Raji (cell line): Measurements from ENCODE around the gene MS4A3.

Experiments
- POLR2A ChIP-seq: IDR thresholded peaks from 2 replicates; pipeline ENCODE4 v1.6.1; 2011; ENCODE audit warnings: low read depth, low read length, control low read depth; ENCODE audit not compliant: insufficient read depth

Gene MS4A3, protein sequence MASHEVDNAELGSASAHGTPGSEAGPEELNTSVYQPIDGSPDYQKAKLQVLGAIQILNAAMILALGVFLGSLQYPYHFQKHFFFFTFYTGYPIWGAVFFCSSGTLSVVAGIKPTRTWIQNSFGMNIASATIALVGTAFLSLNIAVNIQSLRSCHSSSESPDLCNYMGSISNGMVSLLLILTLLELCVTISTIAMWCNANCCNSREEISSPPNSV

DNA sequence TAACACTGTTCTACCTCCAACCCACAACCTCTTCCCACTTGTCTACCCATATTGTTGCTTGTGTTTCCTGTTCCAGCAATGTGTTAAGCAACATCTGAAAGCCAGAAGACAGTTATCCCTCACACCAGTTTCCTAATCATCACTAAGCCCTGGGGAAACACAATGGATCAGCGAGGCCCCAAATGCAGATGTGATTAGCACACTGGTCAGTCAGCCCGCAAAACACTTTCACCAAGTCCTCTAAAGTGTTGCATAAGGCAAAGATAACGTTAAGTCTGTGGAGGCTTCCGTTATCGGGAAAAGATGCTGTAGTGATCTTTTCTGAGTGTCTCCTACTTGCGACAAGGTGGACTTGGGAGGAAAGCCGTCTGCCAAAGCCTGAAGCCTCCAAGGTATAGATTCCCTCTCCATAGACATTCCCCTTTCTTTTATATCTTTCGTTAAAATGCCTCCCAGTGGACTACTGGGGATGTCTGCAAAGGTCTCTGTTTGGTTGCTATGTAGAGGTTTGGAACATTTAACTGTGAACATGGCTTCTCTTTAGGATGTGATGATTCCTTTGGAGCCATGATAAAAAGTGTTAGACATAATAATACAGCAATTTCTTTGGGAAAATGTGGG, at the start of gene MS4A3:
Gene MS4A3, plus strand, starts transcription at position 317 of the 621 bp plus-strand sequence. CDS start 4,496 bp downstream, outside the sequence.
- no peak for TF ChIP-seq POLR2A

DNA sequence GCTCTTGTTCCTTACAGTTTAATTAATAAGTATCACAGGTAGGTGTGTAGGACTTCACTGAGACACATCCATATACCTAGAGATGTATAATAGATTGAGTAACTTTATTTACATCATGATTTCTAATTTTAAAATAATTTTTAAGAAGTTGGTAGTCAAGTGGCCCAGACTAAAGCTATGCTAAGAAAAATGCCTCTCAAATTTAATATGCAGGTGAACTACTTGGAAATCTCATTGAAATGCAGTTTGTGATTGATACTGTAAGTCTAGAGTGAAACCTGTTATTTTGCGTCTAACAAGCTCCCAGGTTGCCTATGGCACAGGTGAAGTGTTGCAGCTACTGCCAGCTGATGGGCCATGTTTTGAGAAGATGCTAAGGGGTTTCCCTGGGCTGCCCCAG, 39.6 kb upstream of the MS4A3 start, which contains the start of gene OOSP4B:
Gene OOSP4B, plus strand, starts transcription at position 301 of the 400 bp plus-strand sequence.
- TF ChIP-seq POLR2A: no peak

DNA sequence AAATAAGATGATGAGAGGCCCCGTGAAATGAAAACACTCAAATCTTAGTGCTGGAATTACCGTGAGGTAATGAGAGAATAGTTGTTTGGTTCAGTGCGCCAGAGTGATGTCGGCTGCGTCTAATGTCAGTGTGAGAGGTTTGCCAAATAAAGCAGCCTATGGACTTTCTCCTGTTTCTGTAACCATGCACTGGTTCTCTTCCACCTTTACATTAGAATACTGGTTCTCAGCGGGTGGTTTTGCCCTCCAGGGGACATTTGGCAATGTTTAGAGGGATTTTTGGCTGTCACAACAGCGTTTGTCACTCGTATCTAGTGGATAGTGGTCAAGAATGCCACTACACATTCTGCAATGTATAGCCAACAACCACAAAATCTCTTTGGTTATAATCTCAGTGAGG, 38.4 kb upstream of the MS4A3 start:
- no peak for TF ChIP-seq POLR2A

DNA sequence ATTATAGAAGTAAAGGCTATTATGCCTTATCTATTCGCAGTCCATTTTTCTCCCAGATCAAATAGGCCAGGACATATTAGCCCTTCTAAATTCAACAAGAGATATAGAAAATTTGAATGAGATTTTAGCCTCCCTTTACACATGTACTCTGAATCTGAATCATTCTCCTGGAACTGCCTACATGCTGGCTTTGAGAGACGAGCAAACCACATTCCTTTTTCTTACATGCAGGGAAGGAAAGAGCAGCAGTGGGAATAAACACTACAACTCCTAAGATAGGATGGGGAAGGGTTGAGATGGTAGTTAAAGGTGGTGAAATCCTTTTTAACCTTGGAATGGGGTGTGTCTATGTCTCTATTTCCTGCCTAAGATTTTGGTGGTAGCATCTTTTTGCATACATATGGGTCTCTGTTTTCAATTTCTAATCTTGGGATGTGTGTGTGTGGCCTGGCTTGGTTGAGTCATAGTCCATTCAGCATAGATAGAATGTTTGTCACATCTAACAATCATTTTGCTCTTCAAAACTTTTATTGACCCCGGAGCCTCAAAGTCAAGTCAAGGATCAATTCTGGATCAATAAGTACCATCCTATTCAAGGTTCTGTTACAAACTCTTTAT, 27.3 kb upstream of the MS4A3 start:
- TF ChIP-seq POLR2A: no peak

DNA sequence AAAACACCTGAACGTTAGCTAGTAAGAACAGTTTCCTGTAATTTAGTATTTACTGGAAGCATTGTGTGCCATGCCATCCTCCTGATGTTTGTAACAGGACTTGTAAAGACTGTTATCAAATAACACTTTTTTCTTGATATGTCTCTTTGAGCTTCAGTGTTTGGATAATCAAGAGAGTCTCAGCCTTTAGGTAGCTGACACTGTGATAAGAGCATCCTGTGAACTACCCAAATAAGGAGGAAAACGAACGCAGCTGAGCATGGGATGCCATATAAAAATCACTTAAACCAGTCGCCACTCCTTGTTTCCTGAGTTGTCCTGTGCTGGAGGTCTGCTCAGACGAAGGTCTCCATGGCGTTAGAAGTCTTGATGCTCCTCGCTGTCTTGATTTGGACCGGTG, 16.4 kb upstream of the MS4A3 start, which contains the start of gene OOSP2:
Gene OOSP2, plus strand, starts transcription at position 301 of the 400 bp plus-strand sequence. Its CDS starts 51 bp downstream, at position 352.
- TF ChIP-seq POLR2A: no peak

DNA sequence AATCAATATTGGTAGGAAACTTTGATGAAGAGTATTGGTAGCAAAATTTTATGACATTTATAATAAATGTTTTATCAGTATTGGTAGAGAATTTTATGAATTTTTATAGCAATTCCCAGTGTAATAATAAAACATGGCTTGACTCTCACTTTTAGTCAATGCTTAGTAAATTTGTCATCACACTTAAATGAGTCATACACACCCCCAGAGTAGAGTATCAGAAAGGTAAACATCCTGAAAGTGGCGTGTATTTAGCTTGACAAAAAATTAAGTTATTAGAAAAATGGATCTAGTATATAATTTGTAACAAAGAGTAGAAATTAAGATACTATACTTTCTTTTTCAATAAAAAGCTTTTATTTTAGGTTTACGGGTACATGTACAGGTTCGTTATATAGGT, 2.6 kb downstream of the MS4A3 start:
- TF ChIP-seq POLR2A: no peak

DNA sequence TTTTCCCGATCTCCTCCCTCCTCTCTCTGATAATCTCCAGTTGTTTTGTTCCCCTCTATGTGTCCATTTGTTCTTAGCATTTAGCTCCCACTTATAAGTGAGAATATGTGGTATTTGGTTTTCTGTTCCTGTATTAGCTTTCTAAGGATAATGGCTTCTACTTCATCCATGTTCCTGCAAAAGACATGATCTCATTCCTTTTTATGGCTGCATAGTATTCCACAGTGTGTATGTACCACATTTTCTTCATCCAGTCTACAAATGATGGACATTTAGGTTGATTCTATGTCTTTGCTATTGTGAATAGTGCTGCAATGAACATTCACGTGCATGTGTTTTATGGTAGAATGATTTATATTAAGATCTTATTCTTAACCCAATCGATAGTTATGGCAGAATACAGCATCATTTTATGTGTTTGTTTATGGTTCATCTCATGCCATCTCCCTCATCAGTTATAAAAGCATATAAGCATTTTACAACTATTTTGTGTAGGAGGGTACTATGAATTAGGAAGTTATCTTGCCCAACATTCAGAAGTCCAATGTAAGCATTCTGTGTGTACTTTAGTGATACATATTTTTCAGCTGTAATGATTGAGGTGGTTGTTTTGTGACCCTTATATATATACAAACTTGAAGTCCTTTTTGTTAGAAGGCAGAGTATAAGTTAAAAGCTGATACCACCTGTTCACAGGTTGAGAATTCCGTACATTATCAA, 3.2 kb downstream of the MS4A3 start:
- no peak for TF ChIP-seq POLR2A

DNA sequence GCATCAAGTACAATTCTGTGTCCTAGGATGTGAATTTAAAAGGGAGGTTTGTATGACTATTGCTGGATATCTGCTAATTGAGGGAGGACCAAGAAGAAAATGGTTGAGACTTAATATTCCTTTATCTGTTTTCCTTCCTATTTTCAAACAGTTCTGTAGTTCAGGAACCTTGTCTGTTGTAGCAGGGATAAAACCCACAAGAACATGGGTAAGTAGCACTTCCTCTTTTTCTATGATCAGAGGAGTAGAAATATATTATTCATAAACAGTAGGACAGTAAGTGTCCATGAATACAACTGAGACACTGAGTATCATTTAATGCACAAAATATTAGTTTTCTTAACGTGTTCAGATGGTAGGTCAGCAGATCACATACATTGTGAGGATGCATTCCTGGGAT, 7.6 kb downstream of the MS4A3 start:
- TF ChIP-seq POLR2A: no peak

DNA sequence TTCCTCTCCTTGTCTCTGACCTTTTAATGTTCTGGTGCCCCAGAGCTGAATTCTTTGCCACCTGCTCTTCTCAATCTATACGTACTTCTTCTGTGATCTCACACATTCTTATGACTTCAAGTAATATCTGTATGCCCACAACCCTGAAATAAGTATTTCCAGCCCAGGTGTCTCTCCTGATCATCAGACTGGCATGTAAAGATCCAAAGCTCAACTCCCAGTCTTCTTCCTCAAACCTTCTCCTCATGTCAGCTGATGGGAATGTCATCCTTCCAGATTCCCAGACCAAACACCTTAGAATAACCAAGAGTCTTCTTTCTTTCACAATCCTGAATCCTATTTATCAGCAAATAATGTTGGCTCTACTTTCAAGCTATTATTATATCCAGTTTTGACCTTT, 9.3 kb downstream of the MS4A3 start:
- TF ChIP-seq POLR2A: no peak

DNA sequence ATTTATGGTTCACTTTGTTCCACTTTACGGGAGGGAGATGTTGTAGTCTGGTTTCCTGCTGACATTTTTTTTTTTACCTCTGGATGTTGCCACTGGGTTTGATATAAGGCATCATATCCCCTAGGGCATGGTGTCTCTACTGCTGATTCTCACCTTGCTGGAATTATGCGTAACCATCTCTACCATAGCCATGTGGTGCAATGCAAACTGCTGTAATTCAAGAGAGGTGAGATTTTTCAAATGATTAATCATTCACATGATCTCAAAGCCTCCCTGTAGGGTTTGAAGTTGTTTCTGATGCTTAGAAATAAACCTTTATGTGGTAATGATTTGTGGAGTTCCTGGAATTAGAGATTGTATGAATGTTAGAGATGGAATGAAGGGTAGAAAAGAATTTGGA, 13.0 kb downstream of the MS4A3 start:
- no peak for TF ChIP-seq POLR2A

DNA sequence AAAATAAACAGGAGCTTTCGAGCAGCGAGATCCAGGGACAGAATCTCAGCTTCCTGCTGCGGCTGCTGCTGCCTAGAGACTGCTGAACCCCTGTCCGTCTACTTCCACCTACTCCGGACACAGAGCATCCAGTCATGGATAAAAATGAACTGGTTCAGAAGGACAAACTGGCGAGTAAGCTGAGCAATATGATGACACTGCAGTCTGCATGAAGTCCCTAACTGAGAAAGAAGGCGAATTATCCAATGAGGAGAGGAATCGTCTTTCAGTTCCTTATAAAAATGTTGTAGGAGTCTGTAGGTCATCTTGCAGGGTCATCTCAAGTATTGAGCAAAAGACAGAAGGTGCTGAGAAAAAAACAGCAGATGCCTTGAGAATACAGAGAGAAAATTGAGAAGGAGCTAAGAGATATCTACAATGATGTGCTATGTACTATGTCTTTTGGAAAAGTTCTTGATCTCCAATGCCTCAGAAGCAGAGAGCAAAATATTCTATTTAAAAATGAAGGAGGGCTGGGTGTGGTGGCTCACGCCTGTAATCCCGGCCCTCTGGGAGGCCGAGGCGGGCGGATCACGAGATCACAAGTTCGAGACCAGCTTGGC, 20.9 kb downstream of the MS4A3 start:
- TF ChIP-seq POLR2A: no peak

DNA sequence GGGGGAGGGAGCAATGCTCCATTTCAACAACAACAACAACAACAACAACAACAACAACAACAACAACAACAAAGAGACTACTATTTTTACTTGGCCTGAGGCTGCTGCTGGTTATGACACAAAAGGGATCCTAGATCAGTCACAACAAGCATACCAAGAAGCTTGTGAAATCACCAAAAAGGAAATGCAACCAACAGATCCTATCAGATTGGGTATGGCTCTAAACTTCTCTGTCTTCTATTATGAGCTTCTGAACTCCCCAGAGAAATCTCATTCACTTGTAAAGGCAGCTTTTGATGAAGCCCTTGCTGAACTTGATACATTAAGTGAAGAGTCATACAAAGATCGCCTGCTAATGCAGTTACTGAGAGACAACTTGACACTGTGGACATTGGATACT, 21.5 kb downstream of the MS4A3 start:
- no peak for TF ChIP-seq POLR2A

DNA sequence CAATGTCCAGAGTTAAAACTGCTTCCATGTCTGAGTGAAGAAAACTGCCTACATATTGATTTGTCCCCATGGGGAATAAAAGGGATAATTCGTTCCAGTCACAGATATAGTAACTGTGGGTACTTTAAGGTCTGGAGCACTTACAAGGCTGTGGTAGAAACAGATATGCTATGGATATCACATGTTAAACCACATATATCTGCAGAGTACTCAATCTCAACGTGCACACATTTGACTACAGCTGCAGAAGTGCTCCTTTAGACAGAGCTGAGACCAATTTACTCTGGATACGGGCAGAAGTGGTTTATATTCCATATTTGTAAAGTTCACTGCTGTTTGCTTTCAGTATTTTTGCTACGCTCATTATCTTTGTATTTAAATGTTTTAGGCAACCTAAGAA, 22.3 kb downstream of the MS4A3 start:
- TF ChIP-seq POLR2A: no peak

DNA sequence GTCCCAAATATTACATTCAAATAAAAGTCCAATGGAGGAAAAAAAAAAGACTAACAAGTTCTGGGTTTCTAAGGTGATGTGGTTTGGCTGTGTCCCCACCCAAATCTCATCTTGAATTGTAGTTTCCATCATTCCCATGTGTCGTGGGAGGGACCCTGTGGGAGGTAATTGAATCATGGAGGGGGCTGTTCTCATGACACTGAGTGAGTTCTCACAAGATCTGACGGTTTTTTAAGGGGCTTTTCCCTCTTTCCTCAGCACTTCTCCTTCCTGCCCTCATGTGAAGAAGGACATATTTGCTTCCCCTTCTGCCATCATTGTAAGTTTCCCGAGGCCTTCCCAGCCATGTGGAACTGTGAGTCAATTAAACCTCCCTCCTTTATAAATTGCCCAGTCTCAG, 24.1 kb downstream of the MS4A3 start:
- no peak for TF ChIP-seq POLR2A

DNA sequence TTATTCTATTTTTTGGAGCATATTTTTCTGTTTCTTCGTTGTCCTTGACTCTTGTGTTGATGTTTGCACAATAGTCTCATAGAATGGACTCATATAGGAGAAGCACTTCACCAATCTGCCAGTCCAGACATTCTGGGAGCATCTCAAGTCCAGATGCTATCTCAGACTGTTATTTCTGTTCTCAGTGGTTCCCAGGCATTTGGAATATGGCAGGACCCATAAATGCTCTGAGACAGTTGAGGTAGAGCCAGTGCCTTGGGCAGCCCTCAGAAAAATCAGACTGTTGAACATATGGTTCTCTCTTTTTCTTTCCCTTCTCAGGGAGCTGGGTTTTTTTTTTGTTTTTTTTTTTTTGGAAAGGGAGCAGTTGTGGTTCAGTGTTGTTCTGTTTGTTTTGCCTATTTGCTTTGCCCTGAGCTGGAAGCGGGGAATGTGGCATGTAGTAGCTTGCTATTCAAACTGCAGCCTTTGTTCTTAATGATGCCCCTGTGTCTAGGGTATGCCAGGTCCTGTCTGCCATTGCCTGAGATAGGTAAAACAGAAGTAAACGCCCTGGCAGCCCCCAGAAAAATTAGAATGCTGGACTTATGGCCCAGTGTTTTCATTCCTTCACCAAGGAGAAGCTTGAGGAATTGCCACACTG, 28.3 kb downstream of the MS4A3 start:
- TF ChIP-seq POLR2A: no peak

DNA sequence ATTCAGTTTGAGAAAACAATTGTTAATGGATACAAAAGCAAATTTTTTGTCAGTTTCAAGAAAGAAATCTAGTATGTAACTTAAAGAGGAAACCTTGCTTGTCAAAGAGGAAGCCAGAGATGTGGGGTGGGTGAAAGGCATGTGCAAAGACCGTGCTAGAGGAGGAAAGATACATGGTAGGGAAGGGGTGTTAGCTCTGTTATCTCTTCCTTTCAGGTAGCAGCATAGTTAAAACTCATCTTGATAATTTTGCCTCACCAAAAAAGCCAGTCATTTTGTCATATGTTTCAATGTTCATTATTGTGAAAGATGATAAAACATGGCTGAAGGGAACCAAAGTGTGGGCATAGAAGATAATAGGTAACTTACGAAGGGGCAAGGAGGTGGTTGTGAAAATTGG, 29.4 kb downstream of the MS4A3 start:
- TF ChIP-seq POLR2A: no peak

DNA sequence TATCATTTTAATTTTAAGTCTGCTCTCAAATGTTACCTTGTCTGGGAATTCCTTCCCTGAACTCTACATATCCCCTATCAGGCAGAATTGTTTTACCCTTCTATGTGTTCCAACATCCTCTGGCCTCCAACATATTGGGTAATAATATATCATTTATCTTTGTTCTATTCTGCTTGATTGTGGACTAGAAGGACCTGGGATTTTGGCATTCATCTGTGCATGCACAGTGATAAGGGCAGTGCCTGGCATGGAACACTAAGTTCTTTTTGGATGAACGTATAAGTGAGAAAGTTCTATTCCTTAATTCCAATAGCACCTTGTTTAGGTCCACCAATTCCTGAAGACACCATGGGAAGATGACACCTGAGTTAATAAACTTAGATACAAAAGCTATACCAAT, 30.8 kb downstream of the MS4A3 start:
- no peak for TF ChIP-seq POLR2A
